ENCODE measurements around the gene SERPINE1.

The SERPINE1 gene

DNA sequence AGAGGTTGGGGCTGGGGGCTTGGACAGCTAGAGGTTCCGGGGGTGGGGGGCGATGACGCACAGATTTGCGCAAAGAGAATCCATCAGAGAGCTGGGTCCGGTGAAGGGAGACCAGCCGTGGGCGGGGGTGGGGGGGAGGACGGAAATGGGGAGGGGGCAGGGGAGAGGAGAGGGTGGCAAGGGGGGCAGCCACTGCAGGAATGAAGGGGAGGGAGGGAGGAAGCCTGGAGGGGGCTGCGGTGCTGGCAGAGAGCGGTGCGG is 39.7 kb downstream of the SERPINE1 start:
- no peak for TF ChIP-seq JUND (IDR thresholded peaks at IDR 0.05; ENCODE audit: low read depth)
- in situ Hi-C loops (cut with HindIII; ENCODE audit: low pct_unique_long_range_greater_than_20kb, low sequenced_read_pairs) = no loop called here

DNA sequence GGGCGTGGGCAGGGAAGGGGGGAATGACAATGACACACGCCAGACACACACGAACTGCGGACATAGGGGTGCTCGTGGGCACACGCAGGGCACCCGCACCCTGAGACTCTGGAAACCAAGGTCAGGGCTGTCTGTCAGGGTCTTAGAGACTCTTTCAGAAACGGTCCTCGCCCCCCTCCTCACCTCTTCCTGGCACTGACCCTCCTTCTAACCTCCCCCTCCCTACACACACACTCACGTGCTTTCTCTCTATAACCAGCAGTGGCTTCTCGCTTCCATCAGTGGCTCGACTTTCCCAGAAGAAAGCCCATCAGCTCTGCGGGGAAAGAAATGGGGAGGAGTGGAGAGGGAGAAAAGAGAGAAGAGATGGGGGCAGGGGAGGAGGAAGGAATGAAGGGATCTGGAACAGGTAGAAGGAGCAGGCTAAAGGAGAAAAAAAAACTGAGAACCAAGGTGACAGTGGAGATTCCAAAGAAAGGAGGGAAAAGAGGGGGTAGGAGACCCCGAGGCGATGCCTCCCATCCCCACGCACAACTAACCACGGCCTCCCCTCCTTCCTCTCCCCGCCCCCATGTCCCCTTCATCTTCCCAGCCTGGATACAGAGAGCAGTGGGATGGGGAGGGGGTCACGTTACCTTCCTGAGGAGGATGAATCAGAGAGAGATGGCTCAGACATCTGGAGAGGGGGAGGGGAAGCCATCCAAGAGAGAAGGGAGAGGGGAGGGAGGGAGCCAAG is 40.2 kb downstream of the SERPINE1 start:
- in situ Hi-C loops (cut with HindIII; ENCODE audit: low pct_unique_long_range_greater_than_20kb, low sequenced_read_pairs) = no loop called here
- TF ChIP-seq JUND (IDR thresholded peaks at IDR 0.05; ENCODE audit: low read depth) = no peak
- no peak for DNase-seq (ENCODE audit: low read depth in 1 of 2, low spot score in 1 of 2)

More for the DNA sequence above, 39.7 kb downstream of the SERPINE1 start:
- DNase-seq (ENCODE audit: low read depth in 1 of 2, low spot score in 1 of 2) = no peak

DNA sequence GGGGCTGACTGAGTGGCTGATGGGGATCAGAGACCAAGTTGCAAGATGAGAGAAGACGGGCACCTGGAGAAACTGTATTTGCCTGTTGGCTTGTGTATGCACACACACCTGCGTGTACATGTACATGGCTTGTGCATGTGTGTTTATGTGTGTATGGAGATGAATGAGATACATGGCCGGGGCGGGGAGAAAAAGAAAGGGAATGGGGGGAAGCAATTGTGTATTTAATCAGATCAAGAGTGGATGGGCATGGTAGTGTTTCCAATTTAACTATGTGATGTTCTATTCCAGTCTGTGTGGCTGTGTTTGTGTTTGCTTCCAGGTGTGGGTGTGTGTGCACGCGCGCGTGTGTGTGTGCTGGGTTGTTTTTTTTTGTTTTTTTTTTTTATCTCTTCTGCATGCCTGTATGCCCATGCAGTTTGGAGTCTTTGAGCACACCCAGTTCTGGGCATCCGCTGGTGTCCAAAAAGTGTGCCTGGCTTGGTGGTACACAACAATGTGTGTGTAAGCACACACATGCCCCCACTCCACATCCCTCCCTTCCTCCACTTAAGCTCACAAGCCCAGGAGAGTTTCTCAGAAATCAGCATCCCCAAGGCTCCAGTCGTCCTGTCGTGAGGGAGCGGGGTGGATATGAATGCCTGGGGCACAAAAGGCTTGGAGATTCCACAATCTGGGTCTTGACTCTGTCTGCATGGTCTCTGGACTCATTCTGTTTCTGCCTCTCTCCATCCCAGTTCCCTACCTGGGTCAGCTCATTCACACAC is 40.9 kb downstream of the SERPINE1 start:
- in situ Hi-C loops (cut with HindIII; ENCODE audit: low pct_unique_long_range_greater_than_20kb, low sequenced_read_pairs) = no loop called here
- TF ChIP-seq JUND (IDR thresholded peaks at IDR 0.05; ENCODE audit: low read depth) = no peak
- no peak for DNase-seq (ENCODE audit: low read depth in 1 of 2, low spot score in 1 of 2)

DNA sequence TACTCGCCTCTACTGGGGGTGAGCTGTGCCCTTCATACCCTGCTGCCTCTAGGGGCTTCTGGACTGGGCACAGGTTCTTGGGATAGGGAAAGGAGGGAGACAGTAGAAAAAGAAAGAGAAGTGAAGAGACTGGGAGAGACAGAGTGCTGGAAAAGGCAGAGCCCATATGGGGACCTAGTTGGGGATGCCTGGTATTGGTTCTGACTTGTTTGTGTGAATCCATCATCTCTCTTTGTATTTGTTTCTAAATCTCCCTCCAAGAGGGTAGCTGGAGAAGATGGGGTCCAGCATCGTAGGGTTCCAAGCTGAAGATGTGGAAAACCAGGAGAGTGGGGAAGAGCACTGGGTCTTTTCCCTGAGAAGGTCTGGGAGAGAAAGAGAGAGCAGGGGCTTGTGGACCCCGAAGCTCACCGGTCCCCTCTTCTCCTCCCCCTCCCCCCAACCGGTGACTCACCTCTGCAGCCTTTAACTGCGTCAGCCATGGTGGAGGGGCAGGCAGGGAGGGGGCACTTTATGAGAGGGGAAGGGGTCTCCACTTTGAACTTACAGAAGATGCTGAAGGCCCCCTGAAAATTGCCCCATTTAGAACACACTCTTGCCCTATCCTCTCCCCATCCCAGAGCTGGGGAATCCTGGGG is 41.6 kb downstream of the SERPINE1 start:
- no peak for TF ChIP-seq JUND (IDR thresholded peaks at IDR 0.05; ENCODE audit: low read depth)
- in situ Hi-C loops (cut with HindIII; ENCODE audit: low pct_unique_long_range_greater_than_20kb, low sequenced_read_pairs) = no loop called here
- DNase-seq (ENCODE audit: low read depth in 1 of 2, low spot score in 1 of 2) = no peak

DNA sequence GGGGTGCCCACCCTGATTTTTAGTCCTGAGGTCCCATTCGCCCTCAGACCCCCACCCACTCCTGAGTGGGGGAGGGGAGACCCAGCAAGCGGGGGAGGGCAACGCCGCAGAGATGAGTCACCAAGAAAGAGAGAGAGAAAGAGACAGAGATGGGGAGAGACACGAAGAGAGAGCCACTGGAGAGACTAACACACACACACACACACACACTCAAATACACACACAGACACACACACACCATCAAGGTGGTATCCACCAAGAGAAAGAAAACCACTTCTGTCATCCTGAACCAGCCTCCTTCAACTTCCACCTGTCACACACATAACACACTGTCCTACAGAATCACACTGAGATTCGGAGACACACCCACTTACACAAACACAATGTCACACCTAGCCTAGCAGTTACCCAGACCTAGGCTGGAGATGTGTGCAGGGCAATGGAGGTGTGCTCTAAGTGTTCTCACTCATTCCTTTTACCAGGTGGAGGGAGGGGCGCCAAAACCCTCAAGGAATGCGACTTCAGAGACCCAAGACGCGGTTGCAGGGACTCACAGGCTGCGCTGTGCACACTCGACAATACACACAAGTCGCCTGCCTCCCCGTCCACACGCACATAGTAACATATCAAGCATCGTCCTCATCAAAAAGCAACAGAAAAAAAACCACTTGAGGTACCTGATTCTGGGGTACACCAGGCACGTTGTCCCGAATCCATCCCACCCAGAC is 42.4 kb downstream of the SERPINE1 start:
- no peak for TF ChIP-seq JUND (IDR thresholded peaks at IDR 0.05; ENCODE audit: low read depth)
- in situ Hi-C loops (cut with HindIII; ENCODE audit: low pct_unique_long_range_greater_than_20kb, low sequenced_read_pairs) = no loop called here
- no peak for DNase-seq (ENCODE audit: low read depth in 1 of 2, low spot score in 1 of 2)

DNA sequence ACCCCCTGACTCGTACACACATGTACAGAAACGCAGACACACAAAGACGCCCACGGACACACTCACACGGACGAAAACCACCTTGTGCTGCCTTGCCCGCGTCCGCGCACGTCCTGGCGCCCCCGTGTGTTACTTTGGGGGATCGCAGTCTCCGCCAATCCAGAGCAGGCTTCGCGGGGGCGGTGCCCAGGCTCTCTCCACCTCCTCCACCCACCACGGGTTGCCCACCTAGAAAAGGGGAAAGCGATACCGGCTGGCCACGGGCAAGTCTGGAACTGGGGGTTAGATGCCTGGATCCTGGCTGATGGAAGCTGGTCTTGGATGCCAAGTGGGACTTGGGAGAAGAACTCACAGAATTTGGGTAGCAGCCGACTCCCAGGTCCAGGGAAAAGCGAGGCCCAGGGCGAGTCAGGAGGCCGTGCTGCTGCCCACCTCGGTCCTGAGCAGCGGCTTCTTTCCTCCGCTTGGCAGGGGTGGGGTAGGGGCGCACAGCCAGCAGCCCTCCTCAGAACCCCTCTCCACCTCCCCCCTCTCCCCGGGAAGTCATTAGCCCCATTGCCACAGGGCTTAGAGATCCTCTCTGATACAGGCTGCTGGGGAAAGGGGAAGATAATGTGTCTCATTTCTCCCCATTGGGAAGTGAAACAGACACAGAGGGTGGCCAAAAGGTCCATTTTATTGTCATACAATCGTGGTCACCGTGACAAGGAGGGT is 43.1 kb downstream of the SERPINE1 start:
- peak; percentile 44 to 58 for DNase-seq (ENCODE audit: low read depth in 1 of 2, low spot score in 1 of 2)
- no peak for TF ChIP-seq JUND (IDR thresholded peaks at IDR 0.05; ENCODE audit: low read depth)
- in situ Hi-C loops (cut with HindIII; ENCODE audit: low pct_unique_long_range_greater_than_20kb, low sequenced_read_pairs) = no loop called here

DNA sequence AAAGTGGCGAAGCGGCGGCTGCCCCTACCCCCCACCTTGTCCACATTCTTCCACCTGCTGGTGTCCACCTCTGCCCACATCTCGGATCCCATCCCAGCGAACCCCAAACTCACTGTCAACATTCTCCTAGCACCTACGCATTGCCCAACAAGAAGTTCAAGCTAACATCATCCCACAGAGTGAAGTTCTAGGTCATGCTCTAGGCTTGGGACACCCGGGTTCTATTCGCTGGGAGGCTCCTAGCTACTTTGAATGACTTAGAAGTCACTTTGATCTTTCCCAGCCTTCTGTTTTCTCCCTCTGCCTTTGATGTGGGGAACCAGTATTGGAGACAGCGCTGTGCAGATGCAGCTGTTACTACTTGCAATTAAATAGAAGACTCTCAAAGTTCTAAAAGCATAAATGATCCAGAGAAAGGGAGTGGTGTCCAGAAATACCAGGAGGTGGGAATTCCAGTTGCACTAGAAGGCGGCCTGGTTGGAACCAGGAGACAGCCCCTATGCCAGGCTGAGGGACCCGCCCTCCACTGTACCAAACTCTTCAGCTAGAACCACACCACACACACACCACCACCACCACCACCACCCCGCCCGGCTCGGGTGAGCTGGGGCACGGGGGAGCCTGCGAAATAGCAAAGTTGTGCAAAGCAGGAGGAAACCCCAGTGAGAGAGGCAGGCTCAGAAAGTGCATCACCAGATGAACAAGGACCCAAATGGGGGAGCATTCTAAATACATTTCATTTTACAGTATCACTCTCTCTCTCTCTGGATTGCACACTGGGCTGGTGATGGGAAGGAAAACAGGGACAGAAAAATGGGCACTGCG is 43.9 kb downstream of the SERPINE1 start:
- no peak for TF ChIP-seq JUND (IDR thresholded peaks at IDR 0.05; ENCODE audit: low read depth)
- DNase-seq (ENCODE audit: low read depth in 1 of 2, low spot score in 1 of 2) = no peak
- in situ Hi-C loops (cut with HindIII; ENCODE audit: low pct_unique_long_range_greater_than_20kb, low sequenced_read_pairs) = no loop called here

DNA sequence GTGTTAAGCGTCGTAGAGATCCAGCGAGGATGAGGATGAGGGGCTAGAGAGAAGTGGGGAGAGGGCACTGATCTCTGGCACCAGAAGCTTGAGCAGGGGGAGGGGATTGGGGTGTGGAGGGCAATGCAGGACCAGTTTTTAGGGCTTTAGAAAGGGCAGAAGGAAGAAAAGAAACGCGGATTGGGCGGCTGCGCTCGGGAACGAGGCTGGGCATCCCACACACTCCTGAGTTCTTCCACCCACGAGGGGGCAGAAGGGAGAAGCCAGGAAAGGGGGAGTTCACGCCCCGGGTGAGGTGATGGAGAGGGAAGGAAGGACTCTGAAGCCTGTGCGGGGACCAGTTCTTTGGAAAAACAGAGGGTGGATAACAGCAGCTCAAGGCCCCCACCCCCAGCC is 44.5 kb downstream of the SERPINE1 start:
- in situ Hi-C loops (cut with HindIII; ENCODE audit: low pct_unique_long_range_greater_than_20kb, low sequenced_read_pairs) = no loop called here
- peak in 1 of 2 experiments; percentile 39 for DNase-seq (ENCODE audit: low read depth in 1 of 2, low spot score in 1 of 2)
- no peak for TF ChIP-seq JUND (IDR thresholded peaks at IDR 0.05; ENCODE audit: low read depth)

DNA sequence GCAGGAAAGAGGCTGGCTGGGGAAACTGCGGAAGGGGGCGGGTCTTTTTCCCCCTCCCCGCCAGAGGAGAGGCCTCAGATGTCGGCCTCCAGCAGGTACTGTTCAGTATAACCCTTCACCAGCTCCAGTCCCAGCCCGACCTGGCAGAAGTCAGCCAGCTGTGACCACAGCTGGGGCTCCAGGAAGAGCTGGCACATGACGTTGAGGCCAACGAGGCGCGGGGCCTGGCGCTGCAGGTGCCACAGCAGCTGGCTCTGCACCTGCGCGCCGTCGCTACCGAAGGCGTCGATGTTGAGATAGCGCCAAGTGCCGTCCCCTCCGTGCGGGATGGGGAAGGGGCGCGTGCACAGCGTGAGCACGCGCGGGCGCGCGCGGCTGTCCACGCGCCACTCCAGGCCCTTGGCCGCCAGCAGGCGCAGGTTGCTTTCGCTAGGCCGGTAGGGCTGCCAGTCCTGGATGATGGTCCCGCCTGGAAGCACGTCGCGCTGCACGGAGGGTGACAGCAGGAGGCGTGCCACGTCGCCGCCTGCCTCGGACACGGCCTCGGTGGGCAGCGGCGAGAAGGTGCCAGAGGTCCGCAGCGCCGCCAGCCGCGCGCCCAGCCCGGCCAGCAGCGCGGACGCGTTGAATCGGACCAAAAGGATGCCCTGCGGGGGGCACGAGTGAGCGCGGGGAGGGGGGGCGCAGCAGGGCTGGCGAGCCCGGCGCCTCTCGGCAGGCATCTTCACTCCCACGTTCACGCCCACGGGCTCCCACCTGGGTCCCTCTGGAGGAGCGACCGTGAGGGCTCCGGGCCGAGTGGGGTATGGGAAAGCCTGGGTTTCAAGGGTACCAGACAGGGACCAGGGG is 45.3 kb downstream of the SERPINE1 start:
- in situ Hi-C loops (cut with HindIII; ENCODE audit: low pct_unique_long_range_greater_than_20kb, low sequenced_read_pairs) = no loop called here
- TF ChIP-seq JUND (IDR thresholded peaks at IDR 0.05; ENCODE audit: low read depth) = no peak
- DNase-seq (ENCODE audit: low read depth in 1 of 2, low spot score in 1 of 2) = peak in 1 of 2 experiments; percentile 37

DNA sequence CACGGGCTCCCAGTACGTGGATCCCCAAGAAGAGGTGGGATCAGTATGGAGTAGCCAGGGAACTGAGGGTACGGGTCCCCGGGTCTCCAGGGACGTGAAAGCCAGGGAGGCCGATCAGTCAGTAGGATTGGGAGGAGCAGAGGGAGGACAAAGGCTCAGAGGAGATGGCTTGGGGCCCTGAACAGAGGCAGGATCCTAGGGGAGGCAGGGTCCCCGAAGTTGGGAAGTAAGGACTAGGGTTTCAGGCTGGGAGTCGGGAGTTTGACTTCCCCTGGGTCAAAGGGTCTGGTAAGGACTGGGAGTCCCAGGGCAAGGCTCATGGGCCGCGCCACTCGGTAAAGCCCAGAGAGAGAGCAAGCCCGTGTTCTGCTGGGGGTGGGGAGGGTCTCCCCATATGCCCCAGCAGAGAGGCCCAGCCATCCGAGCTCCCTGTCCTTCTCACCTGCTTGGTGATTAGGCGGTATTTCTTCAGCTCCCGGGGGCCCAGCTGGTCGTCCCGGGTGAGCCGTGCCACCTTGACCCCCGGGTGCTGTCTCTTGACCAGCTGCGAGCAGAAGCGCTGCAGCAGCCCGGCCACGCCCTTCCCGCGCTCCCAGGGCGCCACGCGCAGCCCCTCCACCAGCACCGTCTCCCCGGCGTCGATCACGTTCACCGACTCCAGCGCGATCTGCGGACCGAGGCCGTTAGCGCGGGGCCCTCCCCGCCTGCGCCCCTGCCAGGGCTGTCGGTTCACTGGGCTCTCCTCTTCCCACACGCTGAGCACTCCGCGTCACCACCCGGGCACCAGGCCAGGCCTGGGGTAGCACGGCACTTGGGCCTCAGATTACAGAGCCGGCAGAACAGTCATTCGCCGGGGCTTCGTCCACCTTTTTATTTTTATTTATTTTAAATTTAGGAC is 46.2 kb downstream of the SERPINE1 start:
- peak in 1 of 2 experiments; percentile 43 for DNase-seq (ENCODE audit: low read depth in 1 of 2, low spot score in 1 of 2)
- no peak for TF ChIP-seq JUND (IDR thresholded peaks at IDR 0.05; ENCODE audit: low read depth)
- in situ Hi-C loops (cut with HindIII; ENCODE audit: low pct_unique_long_range_greater_than_20kb, low sequenced_read_pairs) = no loop called here

All from T47D (cell line).